ENCODE measurements around the gene TLK1.

Gene TLK1

DNA sequence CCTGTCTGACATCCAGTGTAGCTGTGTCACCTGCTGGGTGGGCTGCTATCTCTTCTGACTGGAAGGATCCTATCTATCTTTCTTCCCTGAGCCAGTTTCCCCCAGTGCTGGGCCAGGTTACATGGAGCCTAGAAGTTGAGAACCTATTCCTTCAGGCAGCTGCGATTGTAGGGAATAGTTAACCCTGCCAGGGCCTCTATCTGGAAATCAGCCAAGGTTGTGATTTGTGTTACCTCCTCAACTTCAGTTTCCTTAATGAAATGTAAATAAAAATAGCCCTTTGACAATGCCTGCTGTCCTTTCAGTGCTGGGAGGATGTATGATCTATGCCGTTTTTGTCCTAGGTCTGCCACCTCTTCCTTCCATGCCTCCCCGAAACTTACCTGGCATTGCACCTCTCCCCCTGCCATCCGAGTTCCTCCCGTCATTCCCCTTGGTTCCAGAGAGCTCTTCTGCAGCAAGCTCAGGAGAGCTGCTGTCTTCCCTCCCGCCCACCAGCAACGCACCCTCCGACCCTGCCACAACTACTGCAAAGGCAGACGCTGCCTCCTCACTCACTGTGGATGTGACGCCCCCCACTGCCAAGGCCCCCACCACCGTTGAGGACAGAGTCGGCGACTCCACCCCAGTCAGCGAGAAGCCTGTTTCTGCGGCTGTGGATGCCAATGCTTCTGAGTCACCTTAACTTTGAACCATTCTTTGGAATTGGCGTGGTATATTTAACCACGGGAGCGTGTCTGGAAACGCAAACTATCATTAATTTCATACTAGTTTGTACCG, 195.1 kb downstream of the TLK1 start:
- H3K36me3 Mint-ChIP-seq (ENCODE audit: low read depth) = peaks cover 80% of the 10 kb centered on the region
- H3K4me1 Mint-ChIP-seq (ENCODE audit: low read depth) = no peaks in the 10 kb centered on the region
- no peaks in the 10 kb centered on the region for H3K9me3 Mint-ChIP-seq
- H3K4me3 Mint-ChIP-seq = no peak overlapping the region
- H3K27me3 Mint-ChIP-seq = no peaks in the 10 kb centered on the region
- no peak overlapping the region for H3K27ac Mint-ChIP-seq
- intact Hi-C loops (cut with micrococcal nuclease) = no loop called here

GRCh38 chr2:170963386-170963785, 197.3 kb downstream of the TLK1 start:
- Mint-ChIP-seq H3K27ac (no peak overlapping the region), H3K36me3 (ENCODE audit: low read depth) (peaks cover 97% of the 10 kb centered on the region), H3K27me3 (no peaks in the 10 kb centered on the region), H3K4me3 (no peak overlapping the region), H3K9me3 (no peaks in the 10 kb centered on the region), H3K4me1 (ENCODE audit: low read depth) (no peaks in the 10 kb centered on the region)
- intact Hi-C loops (cut with micrococcal nuclease) = no loop called here

GRCh38 chr2:170953941-170954340, 206.8 kb downstream of the TLK1 start:
- no peaks in the 10 kb centered on the region for H3K27me3 Mint-ChIP-seq
- H3K9me3 Mint-ChIP-seq = no peaks in the 10 kb centered on the region
- peaks cover 11% of the 10 kb centered on the region for H3K4me1 Mint-ChIP-seq (ENCODE audit: low read depth)
- intact Hi-C loops (cut with micrococcal nuclease) = no loop called here
- peaks cover 94% of the 10 kb centered on the region for H3K36me3 Mint-ChIP-seq (ENCODE audit: low read depth)
- H3K27ac Mint-ChIP-seq = no peak overlapping the region
- H3K4me3 Mint-ChIP-seq = no peak overlapping the region

GRCh38 chr2:170950221-170950761, 210.4 kb downstream of the TLK1 start:
- Mint-ChIP-seq H3K9me3 (no peaks in the 10 kb centered on the region), H3K27me3 (no peaks in the 10 kb centered on the region), H3K36me3 (ENCODE audit: low read depth) (peaks cover 58% of the 10 kb centered on the region), H3K4me1 (ENCODE audit: low read depth) (peaks cover 11% of the 10 kb centered on the region), H3K4me3 (peak overlapping the region; percentile 4), H3K27ac (peak overlapping the region; percentile 78)
- intact Hi-C loops (cut with micrococcal nuclease) = no loop called here

- intact Hi-C loops (cut with micrococcal nuclease) = no loop called here
- H3K27ac Mint-ChIP-seq = no peak overlapping the region
- H3K4me3 Mint-ChIP-seq = no peak overlapping the region
- peaks cover 11% of the 10 kb centered on the region for H3K4me1 Mint-ChIP-seq (ENCODE audit: low read depth)
- H3K9me3 Mint-ChIP-seq = no peaks in the 10 kb centered on the region
- no peaks in the 10 kb centered on the region for H3K27me3 Mint-ChIP-seq
- H3K36me3 Mint-ChIP-seq (ENCODE audit: low read depth) = peaks cover 49% of the 10 kb centered on the region
Measured at GRCh38 chr2:170949415-170949814, 211.3 kb downstream of the TLK1 start.

GRCh38 chr2:170944545-170944944, 216.1 kb downstream of the TLK1 start:
- no peaks in the 10 kb centered on the region for H3K27me3 Mint-ChIP-seq

GRCh38 chr2:170943596-170943995, 217.1 kb downstream of the TLK1 start:
- no peak overlapping the region for H3K4me3 Mint-ChIP-seq
- H3K36me3 Mint-ChIP-seq (ENCODE audit: low read depth) = peaks cover 13% of the 10 kb centered on the region
- no peak overlapping the region for H3K27ac Mint-ChIP-seq
- intact Hi-C loops (cut with micrococcal nuclease) = no loop called here
- peaks cover 14% of the 10 kb centered on the region for H3K4me1 Mint-ChIP-seq (ENCODE audit: low read depth)
- H3K27me3 Mint-ChIP-seq = no peaks in the 10 kb centered on the region
- no peaks in the 10 kb centered on the region for H3K9me3 Mint-ChIP-seq

More at GRCh38 chr2:170944545-170944944, 216.1 kb downstream of the TLK1 start:
- Mint-ChIP-seq H3K9me3 (no peaks in the 10 kb centered on the region), H3K27ac (no peak overlapping the region), H3K36me3 (ENCODE audit: low read depth) (peaks cover 12% of the 10 kb centered on the region), H3K4me3 (no peak overlapping the region), H3K4me1 (ENCODE audit: low read depth) (peaks cover 9% of the 10 kb centered on the region)
- intact Hi-C loops (cut with micrococcal nuclease) = no loop called here

GRCh38 chr2:170943041-170943440, 217.7 kb downstream of the TLK1 start:
- no peaks in the 10 kb centered on the region for H3K9me3 Mint-ChIP-seq
- intact Hi-C loops (cut with micrococcal nuclease) = no loop called here
- H3K27ac Mint-ChIP-seq = no peak overlapping the region
- peaks cover 15% of the 10 kb centered on the region for H3K4me1 Mint-ChIP-seq (ENCODE audit: low read depth)
- H3K36me3 Mint-ChIP-seq (ENCODE audit: low read depth) = peaks cover 13% of the 10 kb centered on the region
- H3K27me3 Mint-ChIP-seq = no peaks in the 10 kb centered on the region
- no peak overlapping the region for H3K4me3 Mint-ChIP-seq

DNA sequence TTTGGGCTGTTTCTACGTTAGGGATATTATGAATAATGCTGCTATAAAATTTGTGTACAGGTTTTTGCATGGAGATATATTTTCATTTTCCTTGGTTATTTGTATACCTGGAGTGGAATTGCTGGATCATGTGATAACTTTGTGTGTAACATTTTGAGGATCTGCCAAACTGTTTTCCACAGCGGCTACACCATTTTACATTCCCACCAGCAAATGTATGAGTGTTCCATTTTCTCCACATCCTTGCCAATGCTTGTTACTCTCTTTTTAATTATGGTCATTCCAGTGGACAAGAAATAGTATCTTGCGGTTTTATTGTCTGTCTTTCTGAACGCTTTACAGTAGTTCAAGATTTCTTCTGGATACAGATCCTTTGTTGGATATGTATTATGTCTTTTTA, 218.1 kb downstream of the TLK1 start:
- no peaks in the 10 kb centered on the region for H3K9me3 Mint-ChIP-seq
- H3K4me3 Mint-ChIP-seq = no peak overlapping the region
- intact Hi-C loops (cut with micrococcal nuclease) = no loop called here
- no peaks in the 10 kb centered on the region for H3K27me3 Mint-ChIP-seq
- H3K4me1 Mint-ChIP-seq (ENCODE audit: low read depth) = peaks cover 19% of the 10 kb centered on the region
- no peak overlapping the region for H3K27ac Mint-ChIP-seq
- H3K36me3 Mint-ChIP-seq (ENCODE audit: low read depth) = peaks cover 13% of the 10 kb centered on the region

Measured in dendritic cell treated with granulocyte-macrophage colony-stimulating factor and Interleukin-4, amounts not matched to agents 40 ng/mL and 50 ng/mL, for 4 days (primary cell).